Aorta (tissue), 5 donors: ENCODE data around the gene GMCL2. TPM values are rescaled to one million over a fixed set of nuclear protein-coding genes. Genes with fewer than 3 reads are reported as not detected.

Source experiments
- ATAC-seq: fragments of 200-7000 bp; cut with Tn5 transposase; one replicate; pipeline ENCODE4 v1.9.1; 2022; ENCODE audit warnings: moderate library complexity; ENCODE audit not compliant: low FRiP score
- DNase-seq, 2 donors: peaks; one replicate each; pipeline ENCODE4 v3.0.0-alpha.2; 2020
- H3K27ac ChIP-seq, 2 donors: one replicate each; pipeline ENCODE4 v1.5.1; 2013; ENCODE audit warnings: low read length in 2 of 2, mild to moderate bottlenecking in 2 of 2, moderate library complexity in 2 of 2, control low read depth in 1 of 2, inconsistent platforms in 1 of 2, low read depth in 1 of 2
- H3K27me3 ChIP-seq, 2 donors: one replicate each; pipeline ENCODE4 v1.6.1; 2013; ENCODE audit warnings: control low read depth in 1 of 2, low read length in 1 of 2, mild to moderate bottlenecking in 1 of 2, moderate library complexity in 1 of 2; ENCODE audit not compliant: insufficient read depth in 2 of 2, control insufficient read depth in 1 of 2
- H3K36me3 ChIP-seq, 2 donors: one replicate each; pipeline ENCODE4 v1.6.1; 2013; ENCODE audit warnings: control low read depth in 1 of 2, low read length in 1 of 2, mild to moderate bottlenecking in 1 of 2; ENCODE audit not compliant: insufficient read depth in 2 of 2, control insufficient read depth in 1 of 2
- H3K4me1 ChIP-seq, 2 donors: one replicate each; pipeline ENCODE4 v1.6.1; 2013; ENCODE audit warnings: low read length in 2 of 2, control low read depth in 1 of 2, mild to moderate bottlenecking in 1 of 2, moderate library complexity in 1 of 2; ENCODE audit not compliant: insufficient read depth in 2 of 2, control insufficient read depth in 1 of 2
- H3K4me3 ChIP-seq, 2 donors: one replicate each; pipeline ENCODE4 v1.5.1; 2013; ENCODE audit warnings: low read length in 2 of 2, control low read depth in 1 of 2, mild to moderate bottlenecking in 1 of 2
- H3K9me3 ChIP-seq: one replicate; pipeline ENCODE4 v1.6.1; 2013; ENCODE audit warnings: mild to moderate bottlenecking, low read length; ENCODE audit not compliant: control insufficient read depth
- WGBS, 2 donors: extraction: QIAGEN DNeasy Blood & Tissue Kit; methylation state at CpG; one replicate each; pipeline ENCODE4 v1.1.7; 2013; 5-methylcytosine and 5-hydroxymethylcytosine counted together
- intact Hi-C, 2 donors: fragments of 100-400 bp; cut with DNase I; formaldehyde crosslinking; loops; one replicate each; pipeline versions ENCODE4 v1.14.2 to v1.15.0; 2022
- polyA plus RNA-seq, 2 donors: library from polyadenylated mRNA; stranded (reverse); fragments of 200-250 nt; gene quantifications; one replicate each; pipeline ENCODE4 v1.2.3, GENCODE V29; 2013
- total RNA-seq, 2 donors: library from RNA; stranded (reverse); fragmentation: NEBNext Ultra II Directional; extraction: Animal tissue kit (Norgen Biotek cat#: 25700); gene quantifications; one replicate each; pipeline ENCODE4 v1.2.1, GENCODE V29; 2021
- donor health status: healthy with polysubstance abuse.
- donor health status: Bipolar disorder and iron deficiency.
- donor health status: DM: no; HTN: no; CAD: no.
- donor health status: DM: no; HTN: no; CAD: no.
- donor health status: DM: yes; HTN: yes; CAD: no.

The GMCL2 gene
- total and polyA plus RNA-seq, 4 donors: not detected

DNA sequence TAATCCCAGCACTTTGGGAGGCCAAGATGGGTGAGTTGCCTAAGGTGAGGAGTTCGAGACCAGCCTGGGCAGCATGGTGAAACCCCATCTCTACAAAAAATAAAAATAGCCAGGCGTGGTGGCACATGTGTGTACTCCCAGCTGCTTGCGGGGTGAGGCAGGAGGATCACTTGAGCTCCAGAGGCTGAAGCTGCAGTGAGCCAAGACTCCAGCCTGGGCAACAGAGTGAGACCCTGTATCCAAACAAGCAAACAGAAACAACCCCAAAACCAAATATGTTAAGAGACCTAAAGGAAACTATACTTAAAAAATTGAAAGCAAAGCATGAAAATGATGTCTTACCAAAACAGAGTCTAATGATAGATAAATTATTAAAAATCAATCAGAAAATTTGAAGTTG lies 29.6 kb upstream of the GMCL2 start:
- H3K4me3 ChIP-seq: no peak overlapping the region
- ATAC-seq (no peak), DNase-seq (no peak)
- intact Hi-C loops: no loop called here
- 90 to 93% methylated on average over 3 of the region's 3 CpGs for WGBS, 2 donors
- peaks cover 0 to 5% of the 10 kb centered on the region in 2 donors for H3K36me3 ChIP-seq
- no peaks in the 10 kb centered on the region for H3K27me3 ChIP-seq
- H3K9me3 ChIP-seq: no peaks in the 10 kb centered on the region
- no peaks in the 10 kb centered on the region for H3K4me1 ChIP-seq
- no peak overlapping the region for H3K27ac ChIP-seq

DNA sequence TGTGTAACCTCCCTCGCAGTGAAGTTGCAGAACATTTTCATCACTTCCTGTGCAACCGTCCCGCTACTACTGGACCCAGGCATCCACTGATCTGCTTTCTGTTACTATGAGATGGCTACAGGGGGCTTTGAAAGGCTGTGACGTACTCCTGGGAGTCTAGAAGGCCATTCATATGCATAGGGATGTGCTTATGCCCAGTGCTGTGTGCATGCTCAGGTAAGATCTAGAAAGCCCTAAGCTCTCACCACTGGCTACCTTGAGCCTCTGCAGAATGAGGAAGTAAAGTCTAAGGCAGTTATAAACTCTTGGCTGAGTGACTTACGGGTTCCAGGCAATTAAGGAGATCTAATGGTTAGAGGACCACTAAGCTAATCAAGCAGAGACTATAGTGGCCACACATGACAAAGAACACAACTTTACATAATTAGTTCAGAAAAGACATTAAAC lies 28.9 kb upstream of the GMCL2 start:
- intact Hi-C loops: no loop called here
- ATAC-seq (no peak), DNase-seq (no peak)
- no peaks in the 10 kb centered on the region for H3K9me3 ChIP-seq
- 89 to 90% methylated on average over 5 of the region's 5 CpGs for WGBS, 2 donors
- H3K4me3 ChIP-seq: no peak overlapping the region
- no peaks in the 10 kb centered on the region for H3K27me3 ChIP-seq
- no peak overlapping the region for H3K27ac ChIP-seq
- no peaks in the 10 kb centered on the region for H3K4me1 ChIP-seq
- peaks cover 0 to 5% of the 10 kb centered on the region in 2 donors for H3K36me3 ChIP-seq

DNA sequence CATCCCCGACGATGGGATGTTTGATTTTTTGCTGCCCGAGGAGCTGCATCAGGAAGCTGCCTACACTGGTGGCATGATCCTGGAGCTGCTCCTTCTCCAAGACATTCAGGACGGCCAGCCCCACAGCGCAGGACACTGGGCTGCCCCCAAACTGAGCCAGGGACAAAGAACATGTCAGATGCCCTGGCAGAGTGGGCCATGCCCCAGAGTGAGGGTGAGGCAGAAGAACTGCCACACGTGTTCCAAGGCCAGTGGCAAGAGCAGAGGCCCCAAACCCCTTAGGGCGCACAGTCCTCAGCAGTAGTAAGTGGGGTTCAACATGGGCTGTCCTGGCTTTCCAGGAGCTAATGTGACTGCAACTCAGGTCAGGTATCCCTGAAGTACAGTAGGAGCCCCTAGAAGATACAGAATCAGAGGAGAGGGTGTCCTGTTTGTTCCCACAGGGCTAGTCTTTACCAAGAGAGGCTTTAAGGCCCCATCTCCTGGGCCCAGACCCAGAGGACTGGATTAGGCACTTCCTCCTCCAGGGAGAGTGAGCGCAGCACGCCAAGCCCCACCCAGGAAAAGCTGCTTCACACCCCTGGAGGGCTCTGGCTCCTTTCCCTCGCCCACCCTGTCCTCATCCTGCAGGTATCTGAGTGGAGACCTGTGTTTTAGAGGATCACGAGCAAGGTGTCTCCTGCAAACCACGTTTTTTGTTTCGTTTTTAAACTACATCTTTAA lies 28.3 kb upstream of the GMCL2 start:
- Histone ChIP-seq H3K36me3 (peaks cover 3 to 6% of the 10 kb centered on the region in 2 donors), H3K4me3 (no peak overlapping the region), H3K27ac (no peak overlapping the region), H3K9me3 (no peaks in the 10 kb centered on the region), H3K27me3 (no peaks in the 10 kb centered on the region), H3K4me1 (no peaks in the 10 kb centered on the region)
- peak; percentile 40 for ATAC-seq
- intact Hi-C loops: no loop called here
- peak in 1 of 2 donors; percentile 44 for DNase-seq
- 74 to 81% methylated on average over 13 of the region's 13 CpGs for WGBS, 2 donors

DNA sequence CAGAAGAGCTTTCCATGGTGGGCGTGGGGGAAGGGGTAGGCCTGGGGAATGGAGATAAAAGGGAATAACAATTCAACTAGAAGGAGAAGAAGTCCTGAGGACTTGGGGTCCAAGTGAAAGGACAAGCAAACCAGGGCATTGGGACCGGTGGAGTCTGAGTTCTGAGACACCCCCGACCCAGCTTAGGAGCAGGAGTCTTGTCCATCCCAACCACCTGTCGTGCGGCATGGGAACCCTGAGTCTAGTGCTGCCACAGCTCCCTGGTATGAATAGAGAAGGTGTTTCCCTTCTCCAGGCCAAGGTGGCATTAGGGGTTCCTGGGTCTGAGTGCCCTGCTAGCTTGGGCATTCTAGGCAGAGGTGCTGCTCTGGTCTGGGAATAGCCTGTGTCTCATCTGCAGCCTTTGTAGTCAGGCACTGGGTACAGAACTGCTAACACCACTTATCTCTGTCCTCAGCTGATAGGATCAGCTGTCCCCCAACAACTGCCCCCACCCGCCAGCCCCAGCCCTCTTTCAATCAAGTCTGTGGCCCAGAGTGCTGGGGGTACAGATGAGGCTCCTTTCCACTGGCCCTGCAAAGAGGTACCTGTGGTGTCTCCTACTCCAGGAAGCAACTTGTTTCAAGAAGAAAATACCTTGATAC lies 27.1 kb upstream of the GMCL2 start:
- Histone ChIP-seq H3K9me3 (no peaks in the 10 kb centered on the region), H3K4me1 (no peaks in the 10 kb centered on the region), H3K4me3 (no peak overlapping the region), H3K27ac (no peak overlapping the region), H3K36me3 (peaks cover 3 to 15% of the 10 kb centered on the region in 2 donors), H3K27me3 (no peaks in the 10 kb centered on the region)
- ATAC-seq: no peak
- WGBS, 2 donors: 88 to 89% methylated on average over 6 of the region's 6 CpGs
- no peak for DNase-seq
- intact Hi-C loops: no loop called here

DNA sequence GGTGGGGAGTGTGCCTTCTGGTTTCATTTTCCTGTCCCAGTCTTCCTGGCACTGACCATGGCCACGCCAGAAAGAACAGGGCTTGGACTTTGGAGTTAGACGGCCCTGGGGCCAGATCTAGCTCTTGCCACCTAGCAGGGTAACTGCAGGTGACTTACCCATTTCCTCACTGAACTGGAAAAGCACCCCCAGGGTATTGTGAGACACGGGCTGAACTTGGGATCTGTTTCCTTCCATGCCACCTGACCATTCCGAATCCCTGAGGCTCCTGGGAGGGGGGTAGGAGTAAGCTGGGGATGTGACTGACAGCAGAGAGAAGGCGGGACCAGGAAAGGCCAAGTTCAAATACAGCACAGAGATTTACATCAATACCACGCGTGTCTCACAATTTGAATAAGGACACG lies 26.6 kb upstream of the GMCL2 start:
- no peaks in the 10 kb centered on the region for H3K9me3 ChIP-seq
- no peaks in the 10 kb centered on the region for H3K27me3 ChIP-seq
- peaks cover 3 to 18% of the 10 kb centered on the region in 2 donors for H3K36me3 ChIP-seq
- H3K4me3 ChIP-seq: no peak overlapping the region
- 70 to 71% methylated on average over 8 of the region's 8 CpGs for WGBS, 2 donors
- H3K4me1 ChIP-seq: no peaks in the 10 kb centered on the region
- DNase-seq (no peak), ATAC-seq (no peak)
- no peak overlapping the region for H3K27ac ChIP-seq
- intact Hi-C loops: no loop called here

DNA sequence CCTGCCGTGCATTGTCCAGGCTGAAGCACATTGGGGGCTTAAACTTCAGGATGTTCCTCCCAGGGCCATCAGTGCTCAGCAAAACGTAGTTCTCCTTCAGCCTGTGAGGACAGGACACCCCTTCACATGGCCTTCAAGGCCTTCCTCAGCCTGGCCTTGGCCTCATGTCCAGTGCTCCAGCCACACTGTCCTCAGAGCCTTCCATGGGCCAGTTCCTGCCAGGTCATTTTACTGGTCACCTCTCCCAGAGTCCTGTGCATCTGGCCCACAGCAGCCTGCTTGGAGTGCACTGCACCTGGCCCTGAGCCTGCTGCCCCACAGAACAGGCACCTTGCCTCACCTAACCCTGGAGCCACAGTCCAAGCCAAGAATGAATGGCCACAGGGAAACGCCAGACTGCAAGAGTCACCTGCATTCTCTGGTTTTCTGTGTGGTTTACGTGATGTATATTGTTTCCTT lies 25.9 kb upstream of the GMCL2 start:
- DNase-seq (peak in 1 of 2 donors; percentile 15), ATAC-seq (no peak)
- WGBS, 2 donors: 58 to 59% methylated on average over 4 of the region's 4 CpGs
- H3K4me1 ChIP-seq: no peaks in the 10 kb centered on the region
- H3K9me3 ChIP-seq: no peaks in the 10 kb centered on the region
- H3K27ac ChIP-seq: no peak overlapping the region
- H3K36me3 ChIP-seq: peaks cover 3 to 18% of the 10 kb centered on the region in 2 donors
- intact Hi-C loops: no loop called here
- no peak overlapping the region for H3K4me3 ChIP-seq
- no peaks in the 10 kb centered on the region for H3K27me3 ChIP-seq

DNA sequence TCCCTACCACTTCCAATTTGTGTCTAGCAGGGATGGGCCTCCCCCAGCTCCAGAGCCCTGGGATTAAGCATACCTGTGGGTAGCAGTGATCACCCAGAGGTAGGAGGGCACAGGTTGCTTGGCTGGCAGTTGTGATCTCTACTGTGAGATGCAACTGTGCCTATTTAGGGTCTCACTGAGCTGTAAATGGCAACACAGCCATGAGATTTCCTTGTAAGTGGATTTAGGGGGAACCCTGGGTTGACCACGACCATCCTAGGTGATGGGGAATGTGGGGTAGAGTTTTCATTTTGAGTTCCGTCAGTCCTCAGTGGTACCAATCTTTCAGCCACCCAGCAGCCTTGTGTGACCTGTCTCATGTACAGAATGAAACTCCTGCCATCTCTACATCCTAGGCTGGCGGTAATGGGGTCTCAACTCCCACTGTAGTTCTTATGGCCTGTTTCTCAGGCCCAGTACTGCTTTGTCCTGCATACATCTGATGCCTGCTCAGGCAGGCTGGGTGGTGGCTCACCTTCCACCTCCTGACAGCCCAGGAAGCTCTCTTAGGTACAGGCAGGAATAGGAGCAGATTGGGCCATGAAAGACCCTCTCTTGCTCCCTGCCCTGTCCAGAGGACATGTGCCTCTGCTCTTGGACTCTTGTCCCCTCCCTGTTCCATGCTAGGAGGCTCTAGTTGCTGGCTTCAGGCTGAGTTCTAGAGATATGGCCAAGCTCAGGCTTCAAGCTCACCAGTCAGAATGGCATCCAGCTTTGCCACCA lies 25.3 kb upstream of the GMCL2 start:
- 84 to 95% methylated on average over 3 of the region's 3 CpGs for WGBS, 2 donors
- Histone ChIP-seq H3K36me3 (peaks cover 3 to 21% of the 10 kb centered on the region in 2 donors), H3K4me3 (no peak overlapping the region), H3K27me3 (no peaks in the 10 kb centered on the region), H3K9me3 (no peaks in the 10 kb centered on the region), H3K4me1 (no peaks in the 10 kb centered on the region), H3K27ac (no peak overlapping the region)
- DNase-seq (peak in 1 of 2 donors; percentile 19), ATAC-seq (no peak)
- intact Hi-C loops: no loop called here

DNA sequence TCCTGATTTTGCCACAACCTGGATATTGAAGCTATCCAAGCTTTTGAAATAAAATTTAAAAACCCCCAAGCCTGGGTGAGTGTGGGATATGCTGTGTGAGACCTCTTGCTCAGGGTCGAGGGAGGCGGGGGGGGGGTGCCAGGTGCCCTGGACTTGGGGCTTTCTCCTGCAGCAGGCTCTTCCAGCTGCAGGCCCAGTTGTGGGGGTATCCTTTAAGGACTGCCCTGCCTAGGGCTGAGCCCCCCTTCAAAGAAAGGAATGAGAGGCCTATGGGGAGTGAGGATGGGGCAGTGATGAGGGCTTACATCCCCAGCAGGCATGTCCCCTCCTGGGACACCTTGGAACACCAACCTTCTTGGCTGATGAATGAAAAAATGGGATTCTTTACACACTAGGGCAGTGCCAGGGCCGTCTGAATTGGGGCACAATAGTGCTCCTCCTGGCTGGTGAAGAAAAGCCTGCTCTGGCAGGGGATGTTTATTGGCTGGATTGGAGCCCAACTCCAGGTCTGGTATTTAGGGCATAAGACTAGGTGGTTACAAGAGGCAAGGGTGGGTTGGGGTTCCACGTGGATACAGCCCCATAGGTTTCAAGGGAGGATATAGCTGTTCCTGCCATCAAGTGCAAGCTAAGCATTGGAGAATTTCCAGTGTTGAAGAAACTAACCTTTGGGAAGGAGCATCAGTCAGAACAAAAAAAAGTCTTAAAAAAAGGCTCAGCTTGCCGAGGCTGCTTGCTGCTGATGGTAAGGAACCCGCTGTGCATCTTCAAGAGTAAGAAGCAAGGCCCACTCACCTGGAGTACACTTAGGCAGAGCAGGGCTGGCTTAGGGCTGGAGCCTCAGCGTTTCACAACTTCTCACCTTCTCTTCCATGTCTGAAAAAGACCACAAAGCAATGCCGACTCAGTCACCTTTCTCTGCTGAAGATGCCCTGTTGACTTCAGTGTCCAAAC lies 24.2 kb upstream of the GMCL2 start:
- Histone ChIP-seq H3K36me3 (peaks cover 3 to 24% of the 10 kb centered on the region in 2 donors), H3K4me1 (peaks cover 0 to 1% of the 10 kb centered on the region in 2 donors), H3K9me3 (no peaks in the 10 kb centered on the region), H3K4me3 (no peak overlapping the region), H3K27me3 (no peaks in the 10 kb centered on the region), H3K27ac (no peak overlapping the region)
- 60 to 70% methylated on average over 8 of the region's 8 CpGs for WGBS, 2 donors
- DNase-seq: peak in 1 of 2 donors; percentile 45
- ATAC-seq: no peak
- intact Hi-C loops: no loop called here
